ENCODE results near the gene GOLGA7B. TPM values are rescaled to one million over a fixed set of nuclear protein-coding genes. Genes with fewer than 3 reads are reported as not detected.

GOLGA7B gene
- polyA plus RNA-seq, 1 of the 3 experiments (the other 2 are of a cell fraction), result 0.03 TPM

DNA sequence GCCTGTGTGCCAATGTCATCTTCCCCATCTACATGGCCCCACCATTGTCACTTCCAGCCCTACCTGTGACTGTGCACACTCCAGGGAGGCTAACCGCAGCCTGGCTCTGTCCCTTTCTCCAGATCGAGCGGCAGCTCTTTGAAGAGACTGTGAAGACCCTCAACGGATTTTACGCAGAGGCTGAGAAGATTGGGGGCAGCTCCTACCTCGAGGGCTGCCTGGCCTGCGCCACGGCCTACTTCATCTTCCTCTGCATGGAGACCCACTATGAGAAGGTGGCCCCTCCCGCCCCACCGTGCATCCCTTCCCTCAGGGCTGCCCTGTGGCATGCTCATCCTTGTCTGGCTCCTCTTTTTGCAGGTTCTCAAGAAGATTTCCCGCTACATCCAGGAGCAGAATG is 14.2 kb downstream of the GOLGA7B start:
- ChIA-PET CTCF (interaction anchor here (0.7 to 1.6 kb wide), 5 partner anchors 12 to 155 kb away, joined by 3 to 12 read pairs (median 4); partner anchors contain the start of gene SFRP5), POLR2A (interaction anchor here (1.1 kb wide), 1 partner anchor 14 kb away, joined by 3 read pairs; the partner anchor contains the start of gene GOLGA7B)
- DNase-seq, result no peak
- H3K9me3 ChIP-seq, result no peaks in the 10 kb centered on the region
- H3K27ac ChIP-seq (ENCODE audit: low read depth in 2 of 2, low read length in 1 of 2), result no peak overlapping the region
- no peak overlapping the region for H3K9ac ChIP-seq
- H4K20me1 ChIP-seq (ENCODE audit: insufficient read depth), result no peaks in the 10 kb centered on the region
- TF ChIP-seq RXRA (IDR thresholded peaks at IDR 0.05; ENCODE audit: borderline replicate concordance, low read depth), result no peak
- TF ChIP-seq, protein P1, sequence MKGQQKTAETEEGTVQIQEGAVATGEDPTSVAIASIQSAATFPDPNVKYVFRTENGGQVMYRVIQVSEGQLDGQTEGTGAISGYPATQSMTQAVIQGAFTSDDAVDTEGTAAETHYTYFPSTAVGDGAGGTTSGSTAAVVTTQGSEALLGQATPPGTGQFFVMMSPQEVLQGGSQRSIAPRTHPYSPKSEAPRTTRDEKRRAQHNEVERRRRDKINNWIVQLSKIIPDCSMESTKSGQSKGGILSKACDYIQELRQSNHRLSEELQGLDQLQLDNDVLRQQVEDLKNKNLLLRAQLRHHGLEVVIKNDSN (IDR thresholded peaks at IDR 0.05; ENCODE audit: borderline replicate concordance, low read depth), result no peak
- TF ChIP-seq YY1 (IDR thresholded peaks at IDR 0.05; ENCODE audit: low read depth), result no peak
- TF ChIP-seq, protein P2, sequence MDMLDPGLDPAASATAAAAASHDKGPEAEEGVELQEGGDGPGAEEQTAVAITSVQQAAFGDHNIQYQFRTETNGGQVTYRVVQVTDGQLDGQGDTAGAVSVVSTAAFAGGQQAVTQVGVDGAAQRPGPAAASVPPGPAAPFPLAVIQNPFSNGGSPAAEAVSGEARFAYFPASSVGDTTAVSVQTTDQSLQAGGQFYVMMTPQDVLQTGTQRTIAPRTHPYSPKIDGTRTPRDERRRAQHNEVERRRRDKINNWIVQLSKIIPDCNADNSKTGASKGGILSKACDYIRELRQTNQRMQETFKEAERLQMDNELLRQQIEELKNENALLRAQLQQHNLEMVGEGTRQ (IDR thresholded peaks at IDR 0.05; ENCODE audit: borderline replicate concordance, low read depth, low read length), result no peak
- TF ChIP-seq MXI1 (IDR thresholded peaks at IDR 0.05; ENCODE audit: low read depth, low read length), result no peak
- no peak for TF ChIP-seq FOXM1 (IDR thresholded peaks at IDR 0.05; ENCODE audit: low read depth)
- H3K4me1 ChIP-seq (ENCODE audit: control insufficient read depth in 1 of 2, insufficient read depth in 2 of 2, low read depth in 1 of 2, low read length in 1 of 2), result peaks cover 0 to 7% of the 10 kb centered on the region in 2 experiments; a peak in 2 of 4 replicates
- WGBS (ENCODE audit: low lambda C conversion rate), result 76% methylated on average over 11 of the region's 11 CpGs
- no peaks in the 10 kb centered on the region for H3F3A ChIP-seq (replicated peaks; ENCODE audit: insufficient read depth)
- no peaks in the 10 kb centered on the region for H3K9me2 ChIP-seq
- peaks cover 16% of the 10 kb centered on the region for H3K27me3 ChIP-seq (ENCODE audit: insufficient read depth)
- H3K4me3 ChIP-seq (ENCODE audit: low read depth in 2 of 2, low read length in 1 of 2), result no peak overlapping the region
- H3K4me2 ChIP-seq, result no peak overlapping the region
- H2AFZ ChIP-seq (ENCODE audit: low read depth), result no peak overlapping the region
- no peaks in the 10 kb centered on the region for H3K36me3 ChIP-seq (replicated peaks in 1 of 2; ENCODE audit: control insufficient read depth in 1 of 2, insufficient read depth in 2 of 2, low read length in 1 of 2)
- H3K79me2 ChIP-seq (ENCODE audit: insufficient read depth), result no peaks in the 10 kb centered on the region

DNA sequence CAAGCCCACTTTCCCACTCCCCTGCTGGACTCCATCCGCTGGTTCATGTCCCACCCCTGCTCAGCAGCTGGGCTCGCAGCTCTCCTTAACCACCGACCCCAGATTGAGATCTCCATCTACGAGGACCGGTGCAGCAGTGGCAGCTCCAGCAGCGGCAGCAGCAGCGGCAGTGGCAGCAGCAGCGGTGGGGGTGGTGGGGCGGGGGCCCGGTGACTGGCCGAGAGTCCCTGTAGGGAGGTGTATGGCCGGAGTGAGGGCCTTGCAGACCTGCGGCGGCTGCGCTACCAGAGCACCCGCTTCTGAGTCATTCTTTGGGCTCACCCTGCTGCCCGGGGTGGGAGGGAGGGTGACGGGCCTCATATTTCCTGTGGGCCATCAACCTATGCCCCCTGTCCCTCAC is 15.8 kb downstream of the GOLGA7B start:
- Histone ChIP-seq H3K27me3 (ENCODE audit: insufficient read depth) (peaks cover 23% of the 10 kb centered on the region), H3K9ac (no peak overlapping the region), H3K4me3 (ENCODE audit: low read depth in 2 of 2, low read length in 1 of 2) (no peak overlapping the region), H3K36me3 (replicated peaks in 1 of 2; ENCODE audit: control insufficient read depth in 1 of 2, insufficient read depth in 2 of 2, low read length in 1 of 2) (no peaks in the 10 kb centered on the region), H3K4me1 (ENCODE audit: control insufficient read depth in 1 of 2, insufficient read depth in 2 of 2, low read depth in 1 of 2, low read length in 1 of 2) (peaks cover 0 to 16% of the 10 kb centered on the region in 2 experiments; a peak in 2 of 4 replicates), H3F3A (replicated peaks; ENCODE audit: insufficient read depth) (no peaks in the 10 kb centered on the region), H3K9me3 (no peaks in the 10 kb centered on the region), H3K4me2 (no peak overlapping the region), H3K9me2 (no peaks in the 10 kb centered on the region), H2AFZ (ENCODE audit: low read depth) (no peak overlapping the region), H3K27ac (ENCODE audit: low read depth in 2 of 2, low read length in 1 of 2) (no peak overlapping the region), H3K79me2 (ENCODE audit: insufficient read depth) (no peaks in the 10 kb centered on the region), H4K20me1 (ENCODE audit: insufficient read depth) (no peaks in the 10 kb centered on the region)
- DNase-seq, result peak; percentile 59
- TF ChIP-seq GATA2 (CRISPR knock-in tag; IDR thresholded peaks at IDR 0.05) (peak; percentile 42; the same call in 1 of the 2 replicates), YY1 (IDR thresholded peaks at IDR 0.05; ENCODE audit: low read depth) (no peak)
- POLR2A ChIA-PET, result interaction anchor here (0.8 kb wide), 1 partner anchor 15 kb away, joined by 4 read pairs; no protein-coding TSS in a partner anchor
- CTCF ChIA-PET, result interaction anchor here (1.4 to 1.6 kb wide), 2 partner anchors 73 to 105 kb away, joined by 3 to 12 read pairs; no protein-coding TSS in a partner anchor
- WGBS (ENCODE audit: low lambda C conversion rate), result 69% methylated on average over 12 of the region's 18 CpGs

DNA sequence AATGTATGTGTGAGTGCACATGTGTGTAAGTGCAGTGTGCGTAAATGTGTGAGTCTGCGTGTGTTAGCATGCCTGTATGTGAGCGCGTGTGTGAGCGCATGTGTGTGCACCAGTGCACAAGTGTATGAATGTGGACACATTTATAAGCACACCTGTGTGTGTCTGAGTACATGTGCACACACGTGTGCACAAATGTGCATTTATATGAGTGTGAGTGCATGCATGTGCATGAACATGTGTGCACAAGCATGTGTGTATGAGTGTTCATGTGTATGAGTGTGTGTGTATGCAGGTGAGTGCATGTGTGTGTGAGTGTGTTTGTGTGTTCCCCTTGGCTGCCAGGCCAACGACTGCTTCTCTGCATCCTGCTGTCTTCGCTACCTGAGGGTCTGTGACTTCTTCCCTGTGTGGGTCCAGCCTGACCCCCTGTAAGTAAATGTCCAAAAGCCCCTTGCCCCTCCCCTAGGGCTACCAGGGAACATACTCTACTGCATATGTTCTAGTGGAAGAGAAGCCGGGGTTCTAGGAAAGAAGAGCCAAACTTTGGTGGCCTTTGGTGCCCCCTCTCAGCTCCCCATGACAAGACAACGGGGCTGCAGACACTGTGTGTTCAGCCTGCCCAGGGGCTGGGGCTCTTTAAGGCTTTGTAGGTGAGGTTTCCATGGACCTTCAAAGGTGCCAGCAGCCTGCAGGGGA is 17.0 kb downstream of the GOLGA7B start:
- H3K4me3 ChIP-seq (ENCODE audit: low read depth in 2 of 2, low read length in 1 of 2), result no peak overlapping the region
- no peak for DNase-seq
- H4K20me1 ChIP-seq (ENCODE audit: insufficient read depth), result no peaks in the 10 kb centered on the region
- no peaks in the 10 kb centered on the region for H3K36me3 ChIP-seq (replicated peaks in 1 of 2; ENCODE audit: control insufficient read depth in 1 of 2, insufficient read depth in 2 of 2, low read length in 1 of 2)
- H2AFZ ChIP-seq (ENCODE audit: low read depth), result no peak overlapping the region
- ChIA-PET CTCF (interaction anchor here (3.0 to 9.1 kb wide), 3 partner anchors 15 to 174 kb away, joined by 12 to 277 read pairs (median 49); partner anchors contain the start of gene GOLGA7B), POLR2A (no interaction called here)
- no peak for TF ChIP-seq FOSL2 (IDR thresholded peaks at IDR 0.05; ENCODE audit: borderline replicate concordance, low read depth)
- TF ChIP-seq GABPA (IDR thresholded peaks at IDR 0.05; ENCODE audit: low read depth), result no peak
- TF ChIP-seq, protein P3, sequence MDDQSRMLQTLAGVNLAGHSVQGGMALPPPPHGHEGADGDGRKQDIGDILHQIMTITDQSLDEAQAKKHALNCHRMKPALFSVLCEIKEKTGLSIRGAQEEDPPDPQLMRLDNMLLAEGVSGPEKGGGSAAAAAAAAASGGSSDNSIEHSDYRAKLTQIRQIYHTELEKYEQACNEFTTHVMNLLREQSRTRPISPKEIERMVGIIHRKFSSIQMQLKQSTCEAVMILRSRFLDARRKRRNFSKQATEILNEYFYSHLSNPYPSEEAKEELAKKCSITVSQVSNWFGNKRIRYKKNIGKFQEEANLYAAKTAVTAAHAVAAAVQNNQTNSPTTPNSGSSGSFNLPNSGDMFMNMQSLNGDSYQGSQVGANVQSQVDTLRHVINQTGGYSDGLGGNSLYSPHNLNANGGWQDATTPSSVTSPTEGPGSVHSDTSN (IDR thresholded peaks at IDR 0.05), result no peak
- no peaks in the 10 kb centered on the region for H3K9me2 ChIP-seq
- H3K4me2 ChIP-seq, result no peak overlapping the region
- H3K79me2 ChIP-seq (ENCODE audit: insufficient read depth), result no peaks in the 10 kb centered on the region
- no peak overlapping the region for H3K9ac ChIP-seq
- H3K27ac ChIP-seq (ENCODE audit: low read depth in 2 of 2, low read length in 1 of 2), result no peak overlapping the region
- peaks cover 0 to 12% of the 10 kb centered on the region in 2 experiments; a peak in 2 of 4 replicates for H3K4me1 ChIP-seq (ENCODE audit: control insufficient read depth in 1 of 2, insufficient read depth in 2 of 2, low read depth in 1 of 2, low read length in 1 of 2)
- peaks cover 29% of the 10 kb centered on the region; the same call in 1 of the 2 replicates for H3K27me3 ChIP-seq (ENCODE audit: insufficient read depth)
- no peaks in the 10 kb centered on the region for H3F3A ChIP-seq (replicated peaks; ENCODE audit: insufficient read depth)
- WGBS (ENCODE audit: low lambda C conversion rate), result 91% methylated on average over 9 of the region's 10 CpGs
- no peaks in the 10 kb centered on the region for H3K9me3 ChIP-seq

All from SK-N-SH (cell line).